NCI-H1930 (cell line): ENCODE results near the gene DNAJC5.
"Not testable (repeated sequence)": the region's sequence is repeated elsewhere in the genome, so short reads cannot be mapped to it uniquely, and the experiment has no call there.

Experiments used
- DNase-seq, 2 experiments: peaks; one replicate each; lab custom pipeline; 2025; lab: John Stamatoyannopoulos, UW

Gene DNAJC5

GRCh38 chr20:63861365-63861934 lies 33.5 kb upstream of the DNAJC5 start, which contains the start of gene ABHD16B:
ABHD16B (plus strand) TSS chr20:63861498; CDS start chr20:63861541, 43 bp downstream.
- DNase-seq = no peak

DNA sequence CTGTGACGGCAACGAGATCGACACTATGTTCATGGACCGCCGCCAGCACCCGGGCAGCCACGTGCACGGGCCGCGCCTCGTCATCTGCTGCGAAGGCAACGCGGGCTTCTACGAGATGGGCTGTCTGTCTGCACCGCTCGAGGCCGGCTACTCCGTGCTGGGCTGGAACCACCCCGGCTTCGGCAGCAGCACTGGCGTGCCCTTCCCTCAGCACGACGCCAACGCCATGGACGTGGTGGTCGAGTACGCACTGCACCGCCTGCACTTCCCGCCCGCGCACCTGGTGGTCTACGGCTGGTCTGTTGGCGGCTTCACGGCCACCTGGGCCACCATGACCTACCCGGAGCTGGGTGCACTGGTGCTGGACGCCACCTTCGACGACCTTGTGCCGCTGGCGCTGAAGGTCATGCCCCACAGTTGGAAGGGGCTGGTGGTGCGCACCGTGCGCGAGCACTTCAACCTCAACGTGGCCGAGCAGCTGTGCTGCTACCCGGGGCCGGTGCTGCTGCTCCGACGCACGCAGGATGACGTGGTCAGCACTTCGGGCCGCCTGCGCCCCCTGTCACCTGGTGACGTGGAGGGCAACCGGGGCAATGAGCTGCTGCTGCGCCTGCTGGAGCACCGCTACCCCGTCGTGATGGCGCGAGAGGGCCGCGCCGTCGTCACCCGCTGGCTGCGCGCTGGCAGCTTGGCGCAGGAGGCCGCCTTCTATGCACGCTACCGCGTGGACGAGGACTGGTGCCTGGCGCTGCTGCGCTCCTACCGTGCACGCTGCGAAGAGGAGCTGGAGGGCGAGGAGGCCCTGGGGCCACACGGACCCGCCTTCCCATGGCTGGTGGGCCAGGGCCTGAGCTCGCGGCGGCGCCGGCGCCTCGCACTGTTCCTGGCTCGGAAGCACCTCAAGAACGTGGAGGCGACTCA lies 32.7 kb upstream of the DNAJC5 start:
- DNase-seq = no peak

DNA sequence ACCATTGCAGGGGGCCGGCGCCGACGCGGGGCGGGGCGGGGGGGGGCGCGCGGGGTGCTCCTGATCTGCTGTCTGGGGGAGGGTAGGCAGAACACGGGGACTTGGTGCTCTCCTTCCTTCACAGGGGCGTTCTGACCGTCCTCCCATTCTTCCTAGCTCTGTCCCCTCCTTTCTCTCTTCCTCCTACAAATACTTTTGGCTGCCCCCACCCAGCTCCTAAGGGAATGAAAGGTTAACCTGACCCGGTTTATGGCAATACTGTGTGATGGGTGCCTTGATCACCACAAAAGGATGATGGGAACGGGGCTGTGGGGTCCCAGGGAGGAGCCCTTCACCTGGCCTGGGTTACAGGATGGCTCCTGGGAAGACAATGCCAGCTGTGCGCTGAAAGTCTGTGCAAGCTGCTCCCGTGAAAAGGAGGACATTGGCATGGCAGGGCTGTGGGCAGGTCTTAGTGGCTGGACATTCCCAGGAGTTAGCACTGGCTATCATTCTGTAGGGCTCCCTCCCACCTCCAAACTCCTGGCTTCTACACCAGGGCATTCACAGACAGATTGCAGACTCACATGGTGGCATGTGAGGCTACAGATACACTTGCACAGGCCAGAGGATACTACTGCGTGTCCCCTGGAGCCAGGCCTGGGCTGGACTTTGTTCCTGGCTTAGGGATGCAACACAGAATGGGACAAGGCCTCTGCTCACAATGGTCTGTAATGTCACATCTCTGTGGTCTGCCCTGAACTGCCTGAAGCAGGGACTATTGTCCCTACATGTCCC lies 31.7 kb upstream of the DNAJC5 start:
- no peak for DNase-seq

DNA sequence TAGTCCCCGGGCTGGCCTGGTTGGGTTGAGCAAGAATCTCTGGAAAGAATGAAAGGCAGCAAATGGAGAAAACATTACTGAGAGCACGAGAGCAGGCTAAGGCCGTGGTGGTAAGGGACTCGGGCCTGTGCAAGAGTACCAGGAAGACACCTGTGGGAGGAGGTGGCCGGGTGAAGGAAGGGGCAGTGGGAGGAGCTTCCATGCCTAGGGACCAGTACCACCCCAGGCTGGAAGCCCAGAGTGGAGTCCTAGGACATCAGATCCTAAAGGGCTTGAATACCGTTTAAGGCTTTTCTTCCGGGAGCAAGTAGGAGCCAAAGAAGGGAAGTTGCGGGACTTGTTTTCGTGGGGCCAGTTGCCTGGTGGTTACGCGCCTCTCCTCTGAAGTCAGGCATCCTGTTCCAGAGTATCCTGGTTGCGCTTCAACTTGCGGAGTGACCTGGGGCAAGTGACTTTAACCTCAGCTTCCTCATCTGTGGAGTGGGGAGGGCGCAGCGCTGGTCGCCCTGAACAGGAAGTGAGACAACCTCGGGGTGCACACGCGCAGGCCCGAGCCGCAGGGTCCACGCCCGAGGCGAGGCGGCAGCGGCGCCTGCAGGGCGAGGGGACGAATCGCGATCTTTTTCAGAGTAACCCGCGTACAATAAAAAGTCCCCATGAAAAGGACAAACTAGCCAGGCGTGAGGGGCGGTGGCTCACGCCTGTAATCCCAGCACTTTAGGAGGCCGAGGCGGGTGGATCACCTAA lies 31.0 kb upstream of the DNAJC5 start:
- DNase-seq = peak; percentile 70 to 86

GRCh38 chr20:63864545-63864977 lies 30.4 kb upstream of the DNAJC5 start:
- DNase-seq = no peak

- peak; percentile 100 for DNase-seq
These were observed 29.8 kb upstream of the DNAJC5 start, which contains the start of gene TPD52L2 for GRCh38 chr20:63864978-63865640. TPD52L2 (plus strand) TSS chr20:63865270; CDS start chr20:63865366, 96 bp downstream.

- not testable (repeated sequence) for DNase-seq
These were observed 27.9 kb upstream of the DNAJC5 start for GRCh38 chr20:63867042-63867441.

DNA sequence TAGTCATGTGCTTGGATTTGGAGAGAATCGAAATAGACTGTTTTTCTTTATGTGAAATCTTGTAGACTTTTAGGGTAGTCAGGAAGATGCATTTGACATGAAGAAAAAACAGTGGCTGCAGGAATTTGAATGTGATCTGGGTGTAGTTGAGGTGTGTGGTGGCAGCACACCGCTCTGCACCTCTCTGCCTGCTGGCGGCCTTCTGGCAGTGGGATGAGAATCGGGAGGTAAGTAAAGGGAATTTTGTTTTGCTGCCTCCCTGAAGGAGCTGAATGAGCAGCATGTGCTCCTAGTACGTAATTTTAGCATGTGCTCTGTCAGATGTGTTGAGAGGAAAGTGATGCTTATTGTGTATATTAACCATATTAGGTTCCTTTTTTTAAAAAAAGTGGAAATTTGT lies 26.7 kb upstream of the DNAJC5 start:
- no peak for DNase-seq

DNA sequence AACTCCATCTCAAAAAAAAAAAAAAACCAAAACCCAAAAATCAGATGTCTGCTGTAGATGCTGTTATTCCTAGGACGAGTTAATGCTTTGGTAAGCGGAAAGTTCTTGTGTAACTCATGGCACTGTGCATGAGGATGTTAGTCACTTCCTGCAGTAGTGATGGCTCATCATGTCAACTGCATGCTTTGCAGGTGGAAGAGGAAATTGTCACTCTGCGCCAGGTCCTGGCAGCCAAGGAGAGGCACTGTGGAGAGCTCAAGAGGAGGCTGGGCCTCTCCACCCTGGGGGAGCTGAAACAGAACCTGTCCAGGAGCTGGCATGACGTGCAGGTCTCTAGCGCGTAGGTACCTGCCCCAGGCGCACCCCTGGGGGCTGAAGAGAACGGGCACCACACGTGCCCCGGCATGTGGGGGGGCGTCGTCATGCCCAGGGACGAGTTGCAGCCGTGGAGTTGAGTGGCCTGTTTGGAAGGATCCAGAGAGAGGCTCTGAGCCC lies 21.4 kb upstream of the DNAJC5 start:
- DNase-seq = no peak

- not testable (repeated sequence) for DNase-seq
These were observed 20.7 kb upstream of the DNAJC5 start for GRCh38 chr20:63874241-63874640.

DNA sequence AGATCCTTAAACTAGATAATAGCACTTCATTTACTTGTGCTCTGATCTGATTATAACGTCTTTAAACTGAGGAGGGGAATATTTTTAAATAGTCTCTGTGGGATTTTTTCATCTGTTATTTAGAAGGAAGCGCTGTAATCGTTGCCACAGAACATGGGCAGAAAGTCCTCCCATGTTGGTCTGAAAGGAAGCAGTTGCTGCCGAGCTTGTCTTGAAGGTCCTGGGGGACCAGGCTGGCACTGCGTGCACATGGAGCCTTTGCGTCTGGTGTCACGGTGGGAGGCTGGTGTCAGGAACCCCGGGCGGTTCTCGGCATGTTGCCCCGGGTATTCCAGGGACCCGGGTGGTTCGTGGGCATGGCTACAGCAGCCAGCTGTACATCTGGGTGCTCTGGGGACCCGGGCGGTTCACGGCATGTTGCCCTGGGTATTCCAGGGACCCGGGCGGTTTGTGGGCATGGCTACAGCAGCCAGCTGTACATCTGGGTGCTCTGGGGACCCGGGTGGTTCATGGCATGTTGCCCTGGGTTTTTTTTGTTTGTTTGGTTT lies 18.4 kb upstream of the DNAJC5 start:
- no peak for DNase-seq

DNA sequence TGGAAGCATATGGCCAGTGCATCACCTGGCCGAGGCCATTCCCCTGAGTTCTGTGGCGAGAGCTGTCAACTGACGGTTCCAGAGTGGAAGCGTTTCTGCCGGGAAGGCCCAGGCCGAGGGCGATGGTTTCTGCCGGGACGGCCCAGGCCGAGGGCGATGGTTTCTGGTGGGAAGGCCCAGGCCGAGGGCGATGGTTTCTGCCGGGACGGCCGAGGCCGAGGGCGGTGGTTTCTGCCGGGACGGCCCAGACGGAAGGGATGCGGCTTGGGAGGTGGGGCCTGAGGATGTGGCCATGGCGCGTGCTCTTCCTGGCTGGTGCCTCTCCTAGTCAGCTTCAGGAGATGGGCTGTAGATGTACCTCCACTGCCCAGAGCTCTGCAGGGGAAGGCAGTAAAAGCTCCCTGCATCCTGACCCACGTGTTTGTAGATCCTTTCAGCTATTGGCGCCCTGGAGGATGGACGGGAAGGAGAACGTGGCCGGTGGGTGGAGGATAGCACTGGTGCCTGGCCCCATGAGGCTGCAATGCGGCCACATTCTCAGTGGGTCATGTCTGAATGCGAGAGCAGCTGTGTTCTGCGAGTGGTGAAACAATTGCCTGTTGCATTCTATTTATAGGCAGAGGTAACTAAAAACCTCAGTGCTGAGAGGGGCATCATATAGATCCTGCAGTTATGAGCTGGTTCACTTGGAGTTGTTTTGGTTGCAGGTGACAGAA lies 17.0 kb upstream of the DNAJC5 start:
- DNase-seq = no peak

DNA sequence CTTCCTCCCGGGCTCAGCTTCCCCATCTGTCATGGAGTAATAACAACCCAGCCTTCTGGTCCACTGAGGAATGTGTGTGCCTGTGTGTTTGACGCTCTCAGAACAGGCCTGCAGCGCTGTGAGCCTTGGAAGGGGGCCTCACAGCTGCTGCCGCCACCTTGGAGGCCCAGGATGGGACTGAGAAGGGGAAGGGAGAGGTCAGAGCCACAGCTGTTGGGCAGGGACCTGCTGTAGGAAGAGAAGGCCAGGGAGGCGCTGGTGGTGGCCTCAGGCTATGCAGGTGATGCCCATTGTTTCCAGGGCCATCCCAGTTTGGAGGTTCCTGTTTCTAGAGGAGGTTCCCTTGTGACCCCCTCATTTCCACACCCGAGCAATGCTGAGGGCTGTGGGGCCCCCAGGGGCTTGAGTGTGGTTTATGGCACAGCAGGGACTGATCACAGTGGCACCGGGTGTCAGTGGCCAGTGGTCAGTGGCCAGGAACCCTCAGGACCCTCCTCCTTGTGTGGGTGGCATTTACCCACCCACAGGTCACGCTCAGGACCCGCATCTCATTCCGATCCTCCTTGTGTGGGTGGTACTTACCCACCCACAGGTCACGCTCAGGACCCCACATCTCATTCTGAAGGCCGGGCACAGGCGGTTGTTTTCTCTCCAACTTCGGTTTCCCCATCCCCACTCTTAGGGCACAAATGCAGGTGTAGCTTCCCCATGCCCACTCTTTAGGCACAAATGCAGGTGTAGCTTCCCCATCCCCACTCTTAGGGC lies 15.8 kb upstream of the DNAJC5 start:
- no peak for DNase-seq

DNA sequence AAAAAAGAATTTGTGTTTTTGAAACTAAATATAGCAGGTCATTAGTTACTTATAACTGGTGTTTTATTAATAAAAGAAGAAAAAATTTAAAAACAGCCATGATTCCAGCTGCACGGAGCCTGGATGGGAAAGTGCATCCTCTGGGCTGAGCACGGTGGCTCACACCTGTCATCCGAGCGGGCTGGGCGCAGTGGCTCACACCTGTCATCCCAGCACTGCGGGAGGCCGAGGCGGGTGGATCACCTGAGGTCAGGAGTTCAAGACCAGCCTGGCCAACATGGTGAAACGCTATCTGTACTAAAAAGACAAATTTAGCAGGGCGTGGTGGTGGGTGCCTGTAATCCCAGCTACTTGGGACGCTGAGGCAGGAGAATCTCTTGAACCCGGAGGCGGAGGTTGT lies 14.0 kb upstream of the DNAJC5 start:
- DNase-seq = not testable (repeated sequence)

DNA sequence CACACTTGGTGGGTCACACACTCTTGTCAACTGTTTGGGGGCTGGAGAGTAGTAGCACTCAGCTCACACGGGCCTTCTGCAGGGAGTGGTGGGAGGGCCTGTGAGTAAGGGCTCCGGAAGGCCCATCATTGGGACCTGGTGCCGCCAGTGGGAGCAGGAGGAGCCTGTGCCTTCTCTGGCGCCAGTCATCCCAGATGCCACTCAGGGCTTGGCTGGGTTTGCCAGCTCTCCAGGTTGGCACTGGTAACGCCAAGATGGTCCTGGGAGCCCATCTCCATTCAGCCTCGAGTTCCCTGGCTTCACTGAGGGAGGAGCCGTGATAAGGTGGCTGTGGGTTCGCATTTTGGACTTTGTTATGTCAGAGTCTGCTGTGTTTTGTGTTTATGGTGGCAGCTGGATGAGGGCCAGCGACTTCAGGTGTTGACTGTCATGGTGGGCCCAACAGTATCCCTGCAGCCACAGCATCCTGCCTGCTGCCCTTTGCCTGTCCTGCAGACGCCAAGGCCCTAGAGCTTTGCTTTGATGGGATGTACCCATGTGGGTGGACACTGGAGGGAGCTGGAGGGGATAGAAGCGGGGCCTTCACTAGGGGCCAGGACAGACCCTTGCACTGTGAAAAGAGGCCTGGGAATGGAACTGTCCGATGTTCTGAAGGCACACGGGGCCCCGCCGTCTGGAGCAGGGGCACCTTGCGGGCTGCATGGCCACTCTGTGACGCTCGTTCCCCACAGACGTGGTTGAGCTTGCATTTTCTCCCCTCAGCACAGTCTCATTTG lies 13.3 kb upstream of the DNAJC5 start:
- no peak for DNase-seq

DNA sequence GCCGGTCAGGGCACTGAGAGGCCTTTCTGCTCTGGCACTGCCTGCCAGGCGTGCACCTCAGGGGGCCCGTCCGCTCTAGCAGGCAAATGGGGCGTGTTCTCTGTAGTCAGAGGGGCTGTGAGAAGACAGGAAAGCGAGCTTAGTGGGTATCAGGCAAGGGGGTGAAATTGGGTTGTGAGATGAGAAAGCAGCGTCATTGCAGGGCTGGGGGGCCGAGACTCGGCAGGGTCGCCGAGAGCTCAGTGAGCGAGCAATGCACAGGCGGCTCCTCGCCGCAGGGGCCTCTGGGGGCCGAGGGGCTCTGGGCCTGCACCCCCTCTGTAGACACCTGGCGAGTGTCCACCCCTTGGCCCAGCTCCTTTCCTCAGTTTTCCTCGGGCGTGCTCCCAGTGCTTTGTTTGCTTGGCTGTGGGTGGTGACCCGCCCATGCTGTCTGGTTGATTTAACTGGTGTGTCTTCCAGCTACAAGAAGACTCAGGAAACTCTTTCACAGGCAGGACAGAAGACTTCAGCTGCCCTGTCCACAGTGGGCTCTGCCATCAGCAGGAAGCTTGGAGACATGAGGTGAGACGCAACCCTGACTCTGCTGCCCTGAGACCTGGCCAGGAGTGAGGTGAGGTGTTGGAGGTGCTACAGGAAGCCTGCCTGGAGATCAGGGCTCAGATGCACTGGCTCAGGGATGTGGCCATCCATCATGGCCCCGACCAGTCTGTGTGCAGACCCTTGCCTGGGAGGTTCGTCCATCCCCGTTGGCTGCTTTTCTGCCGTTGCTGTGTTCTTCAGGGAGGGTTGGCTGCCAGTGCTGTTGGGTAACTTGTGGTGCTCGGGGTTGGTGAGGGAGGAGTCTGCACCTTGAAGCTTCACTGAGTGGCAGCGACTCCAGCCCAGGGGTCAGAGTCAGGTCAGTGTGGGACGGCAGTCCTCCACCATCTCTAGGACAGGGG lies 12.4 kb upstream of the DNAJC5 start:
- no peak for DNase-seq

GRCh38 chr20:63883201-63883593 lies 11.7 kb upstream of the DNAJC5 start:
- DNase-seq = no peak
